Activated CD4-positive, alpha-beta T cell treated with anti-CD3 and anti-CD28 coated beads, Interleukin-2, amount 10 ng/mL, durations not matched to agents 7 days and 5 days (primary cell): ENCODE measurements around the gene B3GALNT2. TPM values are rescaled to one million over a fixed set of nuclear protein-coding genes. Genes with fewer than 3 reads are reported as not detected.
"Not testable (repeated sequence)": the region's sequence is repeated elsewhere in the genome, so short reads cannot be mapped to it uniquely, and the experiment has no call there.

Source experiments
- CTCF ChIA-PET: fragments of 350-600 bp; sonication (Branson Sonifier 250); formaldehyde crosslinking; loops from one replicate; lab custom pipeline; 2021; ENCODE audit warnings: antibody characterized with exemption; lab: Charles Lee
- POLR2A ChIA-PET: fragments of 350-600 bp; sonication (Branson Sonifier 250); formaldehyde crosslinking; loops from one replicate; lab custom pipeline; 2021; ENCODE audit warnings: antibody characterized with exemption; lab: Charles Lee
- DNase-seq: peaks from one replicate; pipeline ENCODE4 v3.0.0-alpha.2; 2020
- H3K27ac Mint-ChIP-seq: one replicate; pipeline ENCODE4 v1.8.0; 2021; ENCODE audit warnings: mild to moderate bottlenecking, moderate library complexity, mixed read lengths
- H3K27me3 Mint-ChIP-seq: one replicate; pipeline ENCODE4 v1.8.0; 2021; ENCODE audit warnings: mixed read lengths
- H3K36me3 Mint-ChIP-seq: one replicate; pipeline ENCODE4 v1.8.0; 2021; ENCODE audit warnings: low read depth, mixed read lengths
- H3K4me1 Mint-ChIP-seq: one replicate; pipeline ENCODE4 v1.8.0; 2021; ENCODE audit warnings: mixed read lengths
- H3K4me3 Mint-ChIP-seq: one replicate; pipeline ENCODE4 v1.8.0; 2021; ENCODE audit warnings: mild to moderate bottlenecking, moderate library complexity, mixed read lengths
- H3K9me3 Mint-ChIP-seq: one replicate; pipeline ENCODE4 v1.8.0; 2021; ENCODE audit warnings: mixed read lengths
- total RNA-seq, 2 experiments: library from RNA; stranded (reverse); gene quantifications; one replicate each; pipeline ENCODE4 v1.2.3, GENCODE V29; 2021

B3GALNT2 gene
- total RNA-seq, 2 experiments from 2014 or later = 12.2 to 13.2 TPM

GRCh38 chr1:235495551-235495950 is 8.7 kb downstream of the B3GALNT2 start:
- ChIA-PET POLR2A (no interaction called here), CTCF (interaction anchor here (0.7 to 2.6 kb wide), 3 partner anchors 9 to 874 kb away, joined by 3 to 16 read pairs (median 7); partner anchors contain the start of gene B3GALNT2)
- Mint-ChIP-seq H3K4me3 (no peak overlapping the region), H3K9me3 (no peaks in the 10 kb centered on the region), H3K36me3 (peaks cover 26% of the 10 kb centered on the region), H3K4me1 (peaks cover 22% of the 10 kb centered on the region), H3K27me3 (no peaks in the 10 kb centered on the region), H3K27ac (no peak overlapping the region)
- no peak for DNase-seq

GRCh38 chr1:235495030-235495429 is 9.2 kb downstream of the B3GALNT2 start:
- peaks cover 20% of the 10 kb centered on the region for H3K4me1 Mint-ChIP-seq
- H3K27me3 Mint-ChIP-seq = no peaks in the 10 kb centered on the region
- DNase-seq = no peak
- H3K9me3 Mint-ChIP-seq = no peaks in the 10 kb centered on the region
- H3K4me3 Mint-ChIP-seq = no peak overlapping the region
- H3K27ac Mint-ChIP-seq = no peak overlapping the region
- ChIA-PET POLR2A (no interaction called here), CTCF (interaction anchor here (0.6 to 2.6 kb wide), 4 partner anchors 9 to 71 kb away, joined by 3 to 16 read pairs (median 6); partner anchors contain the start of gene B3GALNT2)
- H3K36me3 Mint-ChIP-seq = peaks cover 26% of the 10 kb centered on the region

- no peaks in the 10 kb centered on the region for H3K9me3 Mint-ChIP-seq
- DNase-seq = no peak
- ChIA-PET POLR2A (no interaction called here), CTCF (interaction anchor here (0.6 to 2.6 kb wide), 5 partner anchors 9 to 70 kb away, joined by 3 to 16 read pairs (median 5); partner anchors contain the start of gene B3GALNT2)
- H3K4me1 Mint-ChIP-seq = peaks cover 20% of the 10 kb centered on the region
- no peak overlapping the region for H3K27ac Mint-ChIP-seq
- peaks cover 27% of the 10 kb centered on the region for H3K36me3 Mint-ChIP-seq
- H3K27me3 Mint-ChIP-seq = no peaks in the 10 kb centered on the region
- no peak overlapping the region for H3K4me3 Mint-ChIP-seq
Measured at GRCh38 chr1:235494531-235494930, 9.7 kb downstream of the B3GALNT2 start.

- Mint-ChIP-seq H3K27me3 (no peaks in the 10 kb centered on the region), H3K9me3 (no peaks in the 10 kb centered on the region), H3K4me1 (peaks cover 20% of the 10 kb centered on the region), H3K27ac (no peak overlapping the region), H3K4me3 (no peak overlapping the region), H3K36me3 (peaks cover 32% of the 10 kb centered on the region)
- DNase-seq = no peak
- ChIA-PET CTCF (interaction anchor here (2.3 to 3.1 kb wide), 2 partner anchors 12 to 13 kb away, joined by 14 to 18 read pairs; partner anchors contain the start of gene B3GALNT2), POLR2A (no interaction called here)
Measured at GRCh38 chr1:235491644-235492043, 12.6 kb downstream of the B3GALNT2 start.

GRCh38 chr1:235486321-235486720 is 17.9 kb downstream of the B3GALNT2 start:
- peaks cover 20% of the 10 kb centered on the region for H3K36me3 Mint-ChIP-seq
- ChIA-PET POLR2A (no interaction called here), CTCF (no interaction called here)
- no peaks in the 10 kb centered on the region for H3K27me3 Mint-ChIP-seq
- no peak for DNase-seq
- H3K27ac Mint-ChIP-seq = no peak overlapping the region
- H3K9me3 Mint-ChIP-seq = no peaks in the 10 kb centered on the region
- H3K4me3 Mint-ChIP-seq = no peak overlapping the region
- H3K4me1 Mint-ChIP-seq = no peaks in the 10 kb centered on the region

DNA sequence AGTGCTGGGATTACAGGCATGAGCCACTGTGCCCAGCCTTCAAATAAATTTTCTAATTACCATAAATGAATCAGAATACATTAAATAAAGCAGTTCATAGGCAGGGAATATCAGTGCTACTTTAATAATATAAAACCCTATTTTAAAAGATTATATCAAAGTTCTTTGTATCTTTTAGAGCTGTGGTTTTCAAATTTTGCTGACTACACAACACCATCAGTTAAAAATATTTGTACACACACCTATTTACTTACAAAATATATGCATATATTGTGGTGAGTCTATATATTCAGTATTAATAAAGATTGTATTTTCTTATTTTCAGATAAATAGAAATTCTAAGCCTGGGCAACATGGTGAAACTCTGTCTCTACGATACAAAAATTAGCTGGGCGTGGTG is 18.7 kb downstream of the B3GALNT2 start:
- POLR2A ChIA-PET = no interaction called here
- Mint-ChIP-seq H3K36me3 (peaks cover 24% of the 10 kb centered on the region), H3K4me1 (no peaks in the 10 kb centered on the region), H3K27me3 (no peaks in the 10 kb centered on the region), H3K4me3 (no peak overlapping the region), H3K27ac (no peak overlapping the region), H3K9me3 (no peaks in the 10 kb centered on the region)
- CTCF ChIA-PET = interaction anchor here (1.5 kb wide), 1 partner anchor 8 kb away, joined by 4 read pairs; no protein-coding TSS in a partner anchor
- no peak for DNase-seq

DNA sequence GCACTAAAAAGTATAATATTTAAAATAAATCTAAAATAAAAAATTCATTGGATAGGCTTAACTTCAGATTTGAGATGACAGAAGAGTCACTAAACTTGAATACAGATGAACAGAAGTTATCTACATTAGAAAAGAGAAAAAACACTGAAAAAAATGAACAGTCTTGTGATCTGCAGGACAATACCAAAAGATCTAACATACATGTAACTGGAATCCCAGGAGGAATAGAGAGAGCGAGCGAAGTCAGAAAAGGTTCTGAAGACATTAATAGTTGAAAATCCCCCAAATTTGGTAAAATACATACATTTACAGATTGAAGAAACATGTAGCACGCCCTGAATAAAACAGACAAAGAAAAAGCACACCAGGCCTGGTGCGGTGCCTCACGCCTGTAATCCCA is 21.2 kb downstream of the B3GALNT2 start:
- Mint-ChIP-seq H3K9me3 (no peaks in the 10 kb centered on the region), H3K27ac (no peak overlapping the region), H3K36me3 (peaks cover 24% of the 10 kb centered on the region), H3K27me3 (no peaks in the 10 kb centered on the region), H3K4me3 (no peak overlapping the region), H3K4me1 (no peaks in the 10 kb centered on the region)
- CTCF ChIA-PET = no interaction called here
- DNase-seq = no peak
- POLR2A ChIA-PET = no interaction called here

DNA sequence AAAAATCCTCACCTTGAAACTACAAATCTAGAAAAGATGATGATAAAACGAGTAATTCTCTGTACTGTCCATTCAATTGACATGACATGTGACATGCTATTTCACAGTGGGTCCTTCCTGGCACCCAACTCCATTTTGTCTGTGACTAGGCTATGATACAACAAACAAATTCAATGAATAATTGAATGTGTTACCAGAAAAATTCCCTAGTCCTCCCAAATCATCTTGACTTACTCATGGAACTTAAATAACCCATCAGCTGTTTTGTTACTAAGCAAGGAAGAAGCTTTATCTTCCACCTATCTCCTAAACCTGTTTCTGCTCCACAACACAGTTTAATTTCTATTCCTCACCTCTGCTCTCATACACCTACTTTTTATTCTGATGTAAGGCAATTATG is 30.4 kb downstream of the B3GALNT2 start:
- ChIA-PET POLR2A (no interaction called here), CTCF (interaction anchor here (3.6 kb wide), 1 partner anchor 30 kb away, joined by 13 read pairs; the partner anchor contains the start of gene B3GALNT2)
- H3K27me3 Mint-ChIP-seq = no peaks in the 10 kb centered on the region
- H3K27ac Mint-ChIP-seq = no peak overlapping the region
- H3K36me3 Mint-ChIP-seq = peaks cover 12% of the 10 kb centered on the region
- H3K4me3 Mint-ChIP-seq = no peak overlapping the region
- DNase-seq = no peak
- no peaks in the 10 kb centered on the region for H3K4me1 Mint-ChIP-seq
- no peaks in the 10 kb centered on the region for H3K9me3 Mint-ChIP-seq

- no peak for DNase-seq
- H3K9me3 Mint-ChIP-seq = no peaks in the 10 kb centered on the region
- ChIA-PET CTCF (no interaction called here), POLR2A (no interaction called here)
- H3K36me3 Mint-ChIP-seq = peaks cover 3% of the 10 kb centered on the region
- no peak overlapping the region for H3K27ac Mint-ChIP-seq
- H3K27me3 Mint-ChIP-seq = no peaks in the 10 kb centered on the region
- H3K4me3 Mint-ChIP-seq = no peak overlapping the region
- H3K4me1 Mint-ChIP-seq = no peaks in the 10 kb centered on the region
Measured at GRCh38 chr1:235470741-235471439, 33.4 kb downstream of the B3GALNT2 start.

DNA sequence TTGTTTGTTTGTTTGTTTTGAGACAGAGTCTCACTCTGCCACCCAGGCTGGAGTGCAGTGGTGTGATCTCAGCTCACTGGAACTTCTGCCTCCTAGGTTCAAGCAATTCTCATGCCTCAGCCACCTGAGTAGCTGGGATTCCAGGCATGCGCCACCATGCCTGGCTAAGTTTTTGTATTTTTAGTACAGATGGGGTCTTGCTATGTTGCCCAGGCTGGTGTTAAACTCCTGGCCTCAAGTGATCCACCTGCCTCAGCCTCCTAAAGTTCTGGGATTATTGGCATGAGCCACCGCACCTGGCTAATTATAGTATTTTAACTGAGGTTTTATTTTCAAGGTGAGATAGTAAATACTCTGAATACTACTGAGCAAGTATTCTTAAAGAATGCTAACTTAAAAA is 34.4 kb downstream of the B3GALNT2 start:
- H3K4me1 Mint-ChIP-seq, H3K9me3 Mint-ChIP-seq, H3K27me3 Mint-ChIP-seq, POLR2A ChIA-PET, DNase-seq, H3K4me3 Mint-ChIP-seq, H3K27ac Mint-ChIP-seq, H3K36me3 Mint-ChIP-seq: not testable (repeated sequence)
- CTCF ChIA-PET = interaction anchor here (0.7 kb wide), 1 partner anchor 47 kb away, joined by 4 read pairs; no protein-coding TSS in a partner anchor

- POLR2A ChIA-PET = no interaction called here
Measured at GRCh38 chr1:235468970-235469369, 35.3 kb downstream of the B3GALNT2 start.

DNA sequence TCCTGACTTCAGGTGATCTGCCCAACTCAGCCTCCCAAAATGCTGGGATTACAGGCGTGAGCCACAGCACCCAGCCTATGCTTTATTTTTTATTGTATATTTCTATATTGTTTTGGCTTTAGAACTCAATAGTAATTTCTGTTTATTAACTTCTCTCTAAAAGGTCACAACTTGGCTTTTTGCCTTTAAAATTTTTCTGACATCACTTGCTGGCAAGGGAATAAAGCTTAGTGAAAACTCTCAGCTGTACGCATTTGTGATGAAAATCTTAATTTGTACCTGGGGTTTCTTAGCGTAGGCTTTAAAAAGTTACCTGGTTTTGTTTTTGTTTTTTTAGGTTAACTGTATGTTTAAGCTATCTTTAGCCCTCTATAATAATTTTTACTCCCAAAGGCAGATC is 36.2 kb downstream of the B3GALNT2 start:
- no peak overlapping the region for H3K4me3 Mint-ChIP-seq
- H3K27ac Mint-ChIP-seq = no peak overlapping the region
- H3K4me1 Mint-ChIP-seq = peaks cover 14% of the 10 kb centered on the region
- H3K9me3 Mint-ChIP-seq = no peaks in the 10 kb centered on the region
- no peak for DNase-seq
- H3K36me3 Mint-ChIP-seq = peaks cover 8% of the 10 kb centered on the region
- POLR2A ChIA-PET = no interaction called here
- CTCF ChIA-PET = interaction anchor here (1.1 kb wide), 1 partner anchor 9 kb away, joined by 5 read pairs; no protein-coding TSS in a partner anchor
- H3K27me3 Mint-ChIP-seq = no peaks in the 10 kb centered on the region

More at GRCh38 chr1:235468970-235469369, 35.3 kb downstream of the B3GALNT2 start:
- no peaks in the 10 kb centered on the region for H3K9me3 Mint-ChIP-seq
- H3K36me3 Mint-ChIP-seq = peaks cover 8% of the 10 kb centered on the region
- no peak overlapping the region for H3K27ac Mint-ChIP-seq
- DNase-seq = no peak
- CTCF ChIA-PET = no interaction called here
- no peaks in the 10 kb centered on the region for H3K27me3 Mint-ChIP-seq
- no peak overlapping the region for H3K4me3 Mint-ChIP-seq
- peaks cover 14% of the 10 kb centered on the region for H3K4me1 Mint-ChIP-seq

GRCh38 chr1:235465066-235465465 is 39.2 kb downstream of the B3GALNT2 start:
- DNase-seq = no peak
- H3K27ac Mint-ChIP-seq = no peak overlapping the region
- H3K27me3 Mint-ChIP-seq = no peaks in the 10 kb centered on the region
- H3K4me1 Mint-ChIP-seq = peaks cover 28% of the 10 kb centered on the region
- no peaks in the 10 kb centered on the region for H3K9me3 Mint-ChIP-seq
- ChIA-PET POLR2A (no interaction called here), CTCF (no interaction called here)
- peaks cover 8% of the 10 kb centered on the region for H3K36me3 Mint-ChIP-seq
- no peak overlapping the region for H3K4me3 Mint-ChIP-seq
